ENCODE data around the gene TNFAIP6.
"Not testable (repeated sequence)": the region's sequence is repeated elsewhere in the genome, so short reads cannot be mapped to it uniquely, and the experiment has no call there.

The TNFAIP6 gene

DNA sequence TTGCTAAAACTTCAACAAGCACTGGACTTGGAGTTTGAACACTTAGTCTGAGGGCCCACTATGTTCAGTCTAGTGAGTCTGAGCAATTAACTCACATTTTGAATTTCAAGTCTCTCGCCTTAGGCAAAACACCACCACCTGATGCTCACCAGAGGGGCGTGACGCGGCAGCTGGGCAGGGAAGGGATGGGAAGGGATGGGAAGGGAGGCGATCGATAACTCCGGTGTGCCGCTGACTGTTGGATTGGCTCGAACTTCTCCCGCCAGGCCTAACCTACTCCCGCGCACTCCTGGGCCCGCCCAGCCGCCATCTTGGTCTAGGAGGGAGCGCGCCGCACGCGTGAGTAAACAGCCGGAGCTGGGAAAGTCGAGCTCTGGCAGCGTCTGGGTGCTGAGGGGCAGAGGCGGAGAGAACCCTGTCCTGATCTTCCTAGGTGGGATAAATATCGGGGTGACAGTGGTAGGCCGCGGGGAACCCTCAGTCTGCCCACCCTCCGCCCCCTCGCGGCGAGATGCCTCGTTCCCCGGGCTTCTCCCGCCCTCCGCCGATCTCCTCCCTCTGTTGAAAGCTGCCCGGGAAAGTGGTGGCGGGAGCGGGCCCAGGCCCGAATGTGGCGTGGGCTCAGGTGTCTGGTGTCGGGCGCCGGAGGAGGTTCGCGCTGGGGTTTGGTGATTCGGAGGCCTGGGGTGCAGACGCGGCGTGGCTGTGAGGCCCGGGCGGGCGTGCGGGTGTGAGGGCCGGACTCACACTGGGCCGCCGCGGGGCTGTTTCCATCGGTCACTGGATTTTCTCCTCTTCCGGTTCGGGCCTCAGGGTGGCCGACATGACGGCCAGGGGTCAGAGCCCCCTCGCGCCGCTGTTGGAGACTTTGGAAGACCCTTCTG lies 52.5 kb downstream of the TNFAIP6 start, which contains the start of gene RIF1:
Gene RIF1 (plus strand): TSS at position 302 of the 884 bp plus-strand sequence. CDS start 522 bp downstream, at position 824.
- in situ Hi-C loops (cut with HindIII; ENCODE audit: low sequenced_read_pairs), result no loop called here

DNA sequence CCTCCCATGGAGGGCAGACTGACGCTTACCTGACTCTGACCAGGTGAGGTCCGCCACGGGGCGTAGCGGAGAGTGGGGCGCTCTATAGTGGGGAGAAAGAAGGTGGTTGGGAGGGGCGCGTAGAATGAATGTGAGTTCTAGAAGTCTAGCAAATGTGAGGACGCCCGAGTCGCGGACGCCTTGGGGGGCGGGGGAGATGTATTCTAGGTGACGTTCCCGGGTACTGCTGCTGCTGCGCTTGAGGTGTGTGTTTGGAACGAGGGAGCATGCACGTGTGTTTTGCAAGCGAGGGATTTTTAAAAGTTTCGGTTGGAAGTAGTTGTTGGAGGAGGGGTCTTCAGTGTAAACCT lies 53.1 kb downstream of the TNFAIP6 start:
- in situ Hi-C loops (cut with HindIII; ENCODE audit: low sequenced_read_pairs), result no loop called here

DNA sequence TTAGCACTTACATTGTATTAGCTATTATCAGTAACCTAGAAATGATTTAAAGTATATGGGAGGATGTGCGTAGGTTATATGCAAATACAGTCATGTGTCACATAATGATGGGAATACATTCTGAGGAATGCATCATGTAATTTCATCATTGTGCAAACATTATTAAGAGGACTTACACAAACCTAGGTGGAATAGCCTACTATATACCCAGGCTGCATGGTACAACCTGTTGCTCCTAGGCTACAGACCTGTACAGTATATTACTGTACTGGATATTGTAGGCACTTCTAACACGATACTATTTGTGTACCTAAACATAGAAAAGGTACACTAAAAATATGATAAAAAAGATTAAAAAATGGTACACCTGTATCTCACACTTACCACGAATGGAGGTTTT lies 60.3 kb downstream of the TNFAIP6 start:
- in situ Hi-C loops (cut with HindIII; ENCODE audit: low sequenced_read_pairs), result no loop called here

DNA sequence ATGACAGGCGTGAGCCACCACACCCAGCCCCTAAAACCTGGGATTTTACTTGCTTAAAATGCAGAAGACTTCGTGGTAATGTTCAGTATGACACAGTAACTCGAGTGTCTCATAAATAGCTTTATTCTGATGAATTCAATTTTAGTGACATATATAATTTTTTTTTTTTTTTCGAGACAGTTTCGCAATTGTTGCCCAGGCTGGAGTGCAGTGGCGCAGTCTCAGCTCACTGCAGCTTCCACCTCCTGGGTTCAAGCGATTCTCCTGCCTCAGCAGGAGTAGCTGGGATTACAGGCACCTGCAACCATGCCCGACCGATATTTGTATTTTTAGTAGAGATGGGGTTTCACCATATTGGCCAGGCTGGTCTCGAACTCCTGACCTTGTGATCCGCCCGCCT lies 64.3 kb downstream of the TNFAIP6 start:
- in situ Hi-C loops (cut with HindIII; ENCODE audit: low sequenced_read_pairs), result not testable (repeated sequence)

DNA sequence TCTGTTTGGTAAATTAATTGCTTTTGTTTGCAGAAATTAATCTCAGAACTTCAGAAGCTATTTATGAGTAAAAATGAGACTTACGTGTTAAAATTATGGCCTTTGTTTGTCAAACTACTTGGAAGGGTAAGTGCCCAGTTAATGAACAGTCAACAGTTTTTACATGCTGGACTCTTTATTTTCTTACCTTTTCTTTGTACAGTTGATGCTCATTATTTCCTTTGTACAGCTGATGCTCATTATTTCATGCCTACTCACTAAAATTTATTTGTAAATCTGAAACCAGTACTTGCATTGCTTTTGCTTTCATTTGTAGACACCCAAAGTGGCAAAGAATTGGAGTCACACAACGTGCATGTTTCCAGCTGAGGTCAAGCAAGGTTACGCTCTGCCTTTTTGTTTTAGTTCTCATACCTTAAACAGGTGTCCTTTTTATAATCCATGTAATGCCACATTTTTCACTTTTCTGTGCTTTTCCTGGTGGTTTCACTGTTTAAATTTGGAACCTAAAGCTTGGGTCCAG lies 65.6 kb downstream of the TNFAIP6 start:
- in situ Hi-C loops (cut with HindIII; ENCODE audit: low sequenced_read_pairs), result no loop called here

DNA sequence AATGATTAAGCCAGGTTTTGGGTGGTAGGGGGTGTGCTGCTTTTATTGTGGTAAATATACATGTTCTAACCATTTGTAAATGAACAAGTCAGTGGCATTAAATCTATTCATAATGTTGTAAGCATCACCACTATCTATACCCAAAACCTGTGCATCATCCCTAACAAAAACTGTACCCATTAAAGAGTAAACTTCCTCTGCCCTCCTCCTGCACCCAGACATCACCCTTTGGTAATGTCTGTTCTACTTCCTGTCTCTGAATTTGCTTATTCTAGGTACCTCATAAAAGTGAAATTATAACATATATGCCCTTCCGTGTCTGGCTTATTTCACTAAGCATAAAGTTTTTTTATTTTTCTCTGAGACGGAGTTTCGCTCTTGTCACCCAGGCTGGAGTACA lies 66.4 kb downstream of the TNFAIP6 start:
- in situ Hi-C loops (cut with HindIII; ENCODE audit: low sequenced_read_pairs), result no loop called here

Measured in DLD1 (cell line).